Effector CD4-positive, alpha-beta T cell (primary cell): ENCODE measurements around the gene SLC45A3.

Source experiments
- DNase-seq: peaks from one replicate; pipeline ENCODE4 v3.0.0-alpha.2; 2020

Gene SLC45A3

GRCh38 chr1:205633421-205633976 is 46.8 kb downstream of the SLC45A3 start:
- no peak for DNase-seq

DNA sequence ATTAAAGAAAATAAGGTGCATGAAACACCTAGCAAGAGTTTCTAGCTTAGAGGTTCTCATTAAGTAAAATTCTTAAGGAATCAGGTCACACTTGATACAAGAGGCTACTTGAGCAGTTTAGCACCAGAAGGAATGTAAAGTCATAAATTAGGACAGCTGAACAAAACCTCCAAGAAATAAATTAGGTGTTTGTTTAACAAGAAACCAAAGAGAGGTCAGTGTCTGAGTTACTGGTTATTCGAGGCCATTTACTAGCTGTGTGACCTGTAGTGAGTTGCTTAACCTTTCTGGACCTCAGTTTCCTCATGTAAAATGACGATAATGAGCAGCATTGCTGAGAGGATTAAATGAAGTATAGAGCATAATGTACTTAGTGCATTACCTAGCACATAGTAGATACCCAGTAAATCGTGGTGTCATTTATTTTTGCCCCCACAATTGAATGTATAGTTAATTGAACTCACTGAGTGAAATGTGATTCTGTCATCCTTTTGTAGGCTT is 47.6 kb downstream of the SLC45A3 start:
- DNase-seq = no peak

GRCh38 chr1:205631768-205632668 is 48.3 kb downstream of the SLC45A3 start, which contains the start of gene ELK4:
ELK4 (minus strand) TSS chr1:205632011; CDS start chr1:205623882, 8,129 bp downstream.
- DNase-seq = peak; percentile 100

DNA sequence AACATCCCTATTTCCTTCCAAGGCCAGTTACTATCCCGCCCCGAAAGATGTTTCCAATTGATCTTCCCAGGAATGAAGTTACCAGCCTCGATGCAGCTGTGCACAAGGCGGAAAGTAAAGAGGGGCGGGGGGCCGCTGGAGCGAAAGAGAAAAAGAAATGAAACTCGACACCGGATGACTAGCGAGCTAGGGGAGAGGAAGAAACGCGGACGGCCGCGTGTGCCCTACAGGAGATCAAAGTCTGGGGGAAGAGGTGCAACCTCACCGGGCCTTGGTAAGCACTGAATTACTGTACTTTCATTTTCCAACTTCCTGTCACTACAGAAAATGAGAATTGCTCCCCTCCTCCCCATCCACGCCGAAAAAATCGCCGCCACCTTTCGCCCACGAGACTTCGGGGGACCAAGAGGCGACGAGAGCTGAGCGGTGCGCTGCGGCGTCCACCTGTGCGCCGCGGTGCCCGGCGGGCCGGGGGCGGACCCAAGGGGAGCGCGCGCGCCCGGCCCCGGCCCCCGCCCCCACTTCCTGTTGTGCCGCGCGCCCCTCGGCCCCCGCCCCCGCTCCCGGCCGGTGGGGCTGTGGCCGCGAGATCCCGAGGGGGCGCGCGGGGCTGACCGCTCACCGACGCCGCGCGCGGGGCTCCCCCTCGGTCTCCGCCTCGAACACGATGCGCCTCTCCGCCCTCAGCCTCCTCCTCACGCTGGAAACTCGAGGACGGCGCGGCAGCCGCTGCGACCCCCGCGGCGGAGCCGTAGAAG is 49.1 kb downstream of the SLC45A3 start:
- peak; percentile 77 for DNase-seq

GRCh38 chr1:205630651-205631009 is 49.7 kb downstream of the SLC45A3 start:
- no peak for DNase-seq

DNA sequence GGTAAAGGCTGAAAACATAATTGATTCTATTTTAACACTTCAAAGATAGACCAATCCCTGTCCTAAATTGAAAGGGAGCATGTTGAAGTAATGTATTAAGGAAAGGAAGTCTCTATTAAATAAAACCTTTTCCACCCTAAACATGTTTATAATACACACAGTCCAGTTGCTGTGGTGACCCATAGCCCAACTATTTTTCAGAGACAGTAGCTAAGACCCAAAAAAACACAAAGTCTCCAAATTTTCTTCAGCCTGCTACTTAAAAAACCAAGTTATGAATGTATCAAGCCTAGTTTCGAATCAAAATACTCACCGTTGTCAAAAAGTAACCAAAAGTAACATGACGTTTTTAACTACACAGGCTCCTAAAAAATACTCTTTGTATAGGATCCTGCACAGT is 50.1 kb downstream of the SLC45A3 start:
- no peak for DNase-seq

DNA sequence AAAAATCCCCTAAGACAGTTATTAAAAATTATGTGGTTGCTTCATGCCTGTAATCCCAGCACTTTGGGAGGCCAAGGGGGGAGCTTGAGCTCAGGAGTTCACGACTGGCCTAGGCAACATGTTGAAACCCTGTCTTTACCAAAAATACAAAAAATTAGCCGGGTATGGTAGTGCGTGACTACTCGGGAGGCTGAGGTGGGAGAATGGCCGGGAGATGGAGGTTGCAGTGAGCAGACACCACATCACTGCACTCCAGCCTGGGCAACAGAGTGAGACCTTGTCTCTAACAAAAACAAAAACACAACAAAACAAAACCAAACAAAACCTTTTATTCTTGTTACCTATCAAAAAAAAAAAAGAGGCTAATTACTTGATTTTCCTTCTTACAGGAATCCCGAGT is 50.6 kb downstream of the SLC45A3 start:
- DNase-seq = no peak

GRCh38 chr1:205627956-205628355 is 52.4 kb downstream of the SLC45A3 start:
- DNase-seq = no peak

- DNase-seq = no peak
These were observed 54.1 kb downstream of the SLC45A3 start for GRCh38 chr1:205626216-205626615.

- DNase-seq = no peak
These were observed 56.7 kb downstream of the SLC45A3 start for GRCh38 chr1:205623646-205624045.

- DNase-seq = no peak
These were observed 60.0 kb downstream of the SLC45A3 start for GRCh38 chr1:205620269-205620668.

DNA sequence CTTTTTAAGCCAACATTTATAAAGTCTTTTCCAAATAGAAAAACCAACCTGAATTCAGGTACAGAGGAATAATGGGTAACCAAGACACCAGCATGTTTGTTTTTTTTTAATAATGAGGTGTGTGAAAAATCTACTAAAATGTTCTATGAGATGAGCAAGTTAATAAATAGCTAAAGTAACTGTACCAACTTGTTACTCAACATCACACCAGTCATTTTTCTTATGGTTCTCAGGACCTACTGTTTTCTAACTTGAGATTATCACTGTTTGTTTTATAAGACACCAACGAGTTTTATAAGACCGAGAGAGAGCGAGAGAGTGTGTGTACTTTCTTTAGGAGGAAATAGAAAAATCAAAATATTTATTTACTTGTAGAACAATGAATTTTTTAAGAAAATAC is 60.9 kb downstream of the SLC45A3 start:
- DNase-seq = no peak

DNA sequence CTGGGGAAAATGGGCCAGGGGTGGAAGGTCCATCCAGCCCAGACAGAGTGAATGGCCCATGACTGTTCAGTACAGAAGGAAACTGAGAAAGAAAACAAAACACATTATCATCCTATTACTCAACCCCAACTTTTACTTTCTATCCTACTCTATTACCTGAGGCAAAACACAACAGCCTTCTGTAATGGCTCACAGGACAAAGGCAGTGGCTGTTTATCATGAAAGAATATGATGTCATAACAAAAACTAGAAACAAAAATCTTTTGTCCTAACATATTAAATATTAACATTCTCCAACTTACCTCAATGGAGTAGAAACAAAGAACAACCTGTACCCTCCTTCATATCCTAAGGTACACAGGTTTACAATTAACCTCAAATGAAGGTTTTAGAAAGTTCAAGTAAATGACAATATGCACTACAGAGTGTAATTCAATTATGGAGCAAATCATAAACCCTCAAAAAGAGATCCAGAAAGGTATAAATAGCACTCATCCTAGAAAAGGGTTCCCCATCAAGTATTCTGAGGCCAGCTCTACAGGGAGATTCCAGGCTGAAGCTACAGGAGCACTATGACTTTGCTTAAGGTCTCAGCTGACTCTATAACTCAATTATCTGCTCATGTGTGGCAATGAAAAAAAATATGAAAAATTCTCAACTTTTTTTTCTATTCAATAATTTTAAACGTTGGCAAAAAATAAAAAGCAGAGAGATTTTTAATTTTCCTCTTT is 63.6 kb downstream of the SLC45A3 start:
- no peak for DNase-seq

GRCh38 chr1:205615789-205616188 is 64.5 kb downstream of the SLC45A3 start:
- DNase-seq = no peak

- no peak for DNase-seq
These were observed 66.4 kb downstream of the SLC45A3 start for GRCh38 chr1:205613854-205614412.

DNA sequence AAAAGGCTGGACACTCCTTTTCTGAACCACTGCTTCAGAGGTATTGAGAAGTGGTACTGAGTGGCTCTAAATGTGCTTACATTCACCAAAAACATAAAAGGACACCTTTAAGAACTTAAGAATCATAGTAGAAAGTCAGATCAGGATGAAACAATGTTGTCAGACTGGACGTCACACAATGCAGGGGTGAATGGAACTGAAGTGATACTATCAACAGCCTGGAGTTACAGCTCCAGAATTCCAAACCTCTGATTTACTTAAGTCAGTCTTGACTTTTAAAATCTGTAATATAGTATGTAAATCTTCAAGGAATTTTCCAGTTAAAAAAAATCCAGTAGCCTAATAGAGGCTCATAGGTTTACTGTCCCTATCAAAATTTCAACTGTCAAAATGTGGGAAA is 67.8 kb downstream of the SLC45A3 start:
- DNase-seq = no peak

GRCh38 chr1:205612104-205612503 is 68.2 kb downstream of the SLC45A3 start:
- DNase-seq = no peak

GRCh38 chr1:205610901-205611466 is 69.3 kb downstream of the SLC45A3 start:
- DNase-seq = no peak

GRCh38 chr1:205610036-205610435 is 70.3 kb downstream of the SLC45A3 start:
- DNase-seq = no peak
